Peyer's patch (tissue), 4 donors: ENCODE data around the gene LNX2.

Source experiments
- CTCF ChIP-seq, 6 experiments: fragments of 450-650 bp in 4 of 6; fragments of 200-600 bp in 2 of 6; sonication (generic) in 1 of 6; IDR thresholded peaks; one replicate each; pipeline ENCODE4 v1.5.1; 2017 to 2019; ENCODE audit warnings: antibody characterized with exemption in 6 of 6, mild to moderate bottlenecking in 3 of 6, moderate library complexity in 1 of 6
- POLR2A ChIP-seq, 2 donors: fragments of 450-650 bp; IDR thresholded peaks; one replicate each; pipeline ENCODE4 v1.5.1; 2017; ENCODE audit warnings: antibody characterized with exemption in 2 of 2, mild to moderate bottlenecking in 2 of 2, moderate library complexity in 2 of 2

GRCh38 chr13:27595055-27595811 is 25.1 kb downstream of the LNX2 start:
- TF ChIP-seq CTCF (IDR thresholded peaks at IDR 0.05) (no peak), POLR2A (IDR thresholded peaks at IDR 0.05) (no peak)
